HL-60 (cell line): ENCODE results near the gene PALLD.

Experiments used
- DNase-seq, 2 experiments: peaks; one replicate each; pipeline ENCODE4 v3.0.0-alpha.2; 2010 to 2020; ENCODE audit warnings: low read depth in 1 of 2, low spot score in 1 of 2
- H3K27ac ChIP-seq: fragments of 250-450 bp; sonication (Bioruptor Pico); replicated peaks from 2 replicates; pipeline ENCODE4 v1.5.1; 2020; ENCODE audit warnings: mild to moderate bottlenecking, moderate library complexity
- H3K27me3 ChIP-seq: fragments of 250-450 bp; sonication (Bioruptor Pico); 2 replicates; pipeline ENCODE4 v1.5.1; 2021; ENCODE audit warnings: mild to moderate bottlenecking, moderate library complexity; ENCODE audit not compliant: insufficient read depth, poor library complexity, severe bottlenecking
- H3K4me3 ChIP-seq: replicated peaks from 2 replicates; pipeline ENCODE4 v1.5.1; 2011; ENCODE audit warnings: mild to moderate bottlenecking, control low read depth, low read length; ENCODE audit not compliant: insufficient read depth
- GABPA ChIP-seq: IDR thresholded peaks from 2 replicates; pipeline ENCODE4 v1.6.1; 2012; ENCODE audit warnings: low read depth
- POLR2AphosphoS5 ChIP-seq: IDR thresholded peaks from 2 replicates; pipeline ENCODE4 v1.6.1; 2012; ENCODE audit warnings: low read depth
- REST ChIP-seq: IDR thresholded peaks from 2 replicates; pipeline ENCODE4 v1.6.1; 2012; ENCODE audit warnings: low read depth; ENCODE audit not compliant: insufficient replicate concordance
- SPI1 ChIP-seq: IDR thresholded peaks from 2 replicates; pipeline ENCODE4 v1.6.1; 2012; ENCODE audit warnings: low read depth, mild to moderate bottlenecking, borderline replicate concordance
- TF ChIP-seq, protein P1 (sequence below): IDR thresholded peaks from one replicate; pipeline ENCODE4 v1.5.1; 2011; ENCODE audit warnings: low read length, control low read depth, inconsistent platforms; ENCODE audit not compliant: insufficient read depth

PALLD gene

DNA sequence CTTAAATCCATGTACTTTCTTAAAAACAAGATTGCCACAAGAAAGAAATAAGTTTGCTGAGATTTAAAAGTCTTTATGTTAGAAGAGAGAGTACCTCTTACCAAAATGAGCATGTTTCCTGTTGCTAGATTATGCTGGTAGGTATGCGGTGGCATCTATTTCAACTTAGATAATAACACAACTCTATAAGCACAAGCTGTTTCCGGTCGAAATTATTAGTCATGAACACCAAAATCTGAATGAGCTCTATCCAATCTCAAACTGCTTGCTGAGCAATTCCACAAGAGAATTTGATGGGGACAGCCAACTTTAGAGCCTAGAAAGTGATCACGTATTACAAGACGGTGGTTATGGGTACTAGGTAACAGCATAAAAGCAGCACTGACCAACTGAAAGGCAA lies 463.9 kb downstream of the PALLD start:
- Histone ChIP-seq H3K27me3 (no peaks in the 10 kb centered on the region), H3K27ac (no peak overlapping the region), H3K4me3 (no peak overlapping the region)
- DNase-seq = no peak
- TF ChIP-seq REST = no peak
- TF ChIP-seq POLR2AphosphoS5 = no peak

GRCh38 chr4:168972596-168972995 lies 475.7 kb downstream of the PALLD start:
- DNase-seq = no peak
- no peak overlapping the region for H3K27ac ChIP-seq

More at GRCh38 chr4:168972596-168972995, 475.7 kb downstream of the PALLD start:
- Histone ChIP-seq H3K27me3 (no peaks in the 10 kb centered on the region), H3K4me3 (no peak overlapping the region)
- TF ChIP-seq REST (no peak), POLR2AphosphoS5 (no peak), SPI1 (no peak), GABPA (no peak)
- TF ChIP-seq, protein P1, sequence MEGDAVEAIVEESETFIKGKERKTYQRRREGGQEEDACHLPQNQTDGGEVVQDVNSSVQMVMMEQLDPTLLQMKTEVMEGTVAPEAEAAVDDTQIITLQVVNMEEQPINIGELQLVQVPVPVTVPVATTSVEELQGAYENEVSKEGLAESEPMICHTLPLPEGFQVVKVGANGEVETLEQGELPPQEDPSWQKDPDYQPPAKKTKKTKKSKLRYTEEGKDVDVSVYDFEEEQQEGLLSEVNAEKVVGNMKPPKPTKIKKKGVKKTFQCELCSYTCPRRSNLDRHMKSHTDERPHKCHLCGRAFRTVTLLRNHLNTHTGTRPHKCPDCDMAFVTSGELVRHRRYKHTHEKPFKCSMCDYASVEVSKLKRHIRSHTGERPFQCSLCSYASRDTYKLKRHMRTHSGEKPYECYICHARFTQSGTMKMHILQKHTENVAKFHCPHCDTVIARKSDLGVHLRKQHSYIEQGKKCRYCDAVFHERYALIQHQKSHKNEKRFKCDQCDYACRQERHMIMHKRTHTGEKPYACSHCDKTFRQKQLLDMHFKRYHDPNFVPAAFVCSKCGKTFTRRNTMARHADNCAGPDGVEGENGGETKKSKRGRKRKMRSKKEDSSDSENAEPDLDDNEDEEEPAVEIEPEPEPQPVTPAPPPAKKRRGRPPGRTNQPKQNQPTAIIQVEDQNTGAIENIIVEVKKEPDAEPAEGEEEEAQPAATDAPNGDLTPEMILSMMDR = no peak
